Activated CD8-positive, alpha-beta memory T cell treated with anti-CD3 and anti-CD28 coated beads, Interleukin-2, amount 50 U/mL, for 1 hour (primary cell): ENCODE results near the gene ENO2.
"Not testable (repeated sequence)": the region's sequence is repeated elsewhere in the genome, so short reads cannot be mapped to it uniquely, and the experiment has no call there.

ENCODE experiments used
- DNase-seq: peaks from one replicate; pipeline ENCODE4 v3.0.0-alpha.2; 2020; ENCODE audit errors: extremely low read depth

Gene ENO2

GRCh38 chr12:6914246-6914946 is at the start of gene ENO2:
Gene ENO2 (plus strand): TSS chr12:6914580. CDS start chr12:6915833, 1,253 bp downstream.
- DNase-seq, result peak; percentile 76

GRCh38 chr12:6865307-6865706 is 49.1 kb upstream of the ENO2 start:
- not testable (repeated sequence) for DNase-seq

- no peak for DNase-seq
These were observed 48.0 kb upstream of the ENO2 start for GRCh38 chr12:6866163-6866919.

GRCh38 chr12:6866920-6867412 is 47.4 kb upstream of the ENO2 start:
- no peak for DNase-seq

- DNase-seq, result peak; percentile 51
These were observed 46.8 kb upstream of the ENO2 start, which contains the start of gene TPI1 for GRCh38 chr12:6867413-6868210. Gene TPI1 (plus strand): TSS chr12:6867531. CDS start chr12:6867567, 36 bp downstream.

- DNase-seq, result no peak
These were observed 46.0 kb upstream of the ENO2 start for GRCh38 chr12:6868211-6869048.

- DNase-seq, result peak; percentile 56
These were observed 45.0 kb upstream of the ENO2 start for GRCh38 chr12:6869049-6870021.

- not testable (repeated sequence) for DNase-seq
These were observed 44.1 kb upstream of the ENO2 start for GRCh38 chr12:6870304-6870703.

GRCh38 chr12:6871052-6871957 is 43.1 kb upstream of the ENO2 start:
- DNase-seq, result no peak

GRCh38 chr12:6872073-6873048 is 42.0 kb upstream of the ENO2 start:
- DNase-seq, result peak; percentile 43

- DNase-seq, result peak; percentile 80
These were observed 41.0 kb upstream of the ENO2 start, which contains the start of gene SPSB2 for GRCh38 chr12:6873094-6874014. Gene SPSB2 (minus strand): TSS chr12:6873303. CDS start chr12:6872901, 402 bp downstream.

GRCh38 chr12:6874015-6874368 is 40.4 kb upstream of the ENO2 start:
- not testable (repeated sequence) for DNase-seq

- DNase-seq, result not testable (repeated sequence)
These were observed 34.6 kb upstream of the ENO2 start for GRCh38 chr12:6879824-6880223.

- DNase-seq, result no peak
These were observed 31.1 kb upstream of the ENO2 start for GRCh38 chr12:6883252-6883651.

GRCh38 chr12:6883683-6884082 is 30.7 kb upstream of the ENO2 start:
- no peak for DNase-seq

GRCh38 chr12:6884539-6884938 is 29.8 kb upstream of the ENO2 start:
- no peak for DNase-seq
